Breast epithelium (tissue), 3 donors: ENCODE results near the gene NPTXR.

ENCODE experiments used
- POLR2A ChIP-seq: fragments of 450-650 bp; IDR thresholded peaks from one replicate; pipeline ENCODE4 v1.6.1; 2016; ENCODE audit warnings: antibody characterized with exemption, mild to moderate bottlenecking, moderate library complexity
- POLR2AphosphoS5 ChIP-seq, 3 donors: sonication (generic); formaldehyde crosslinking; IDR thresholded peaks; one replicate each; pipeline ENCODE4 v1.6.1; 2017; ENCODE audit warnings: antibody characterized with exemption in 3 of 3
- TF ChIP-seq, protein P1 (sequence below), 3 donors: fragments of 450-650 bp; IDR thresholded peaks; one replicate each; pipeline ENCODE4 v1.5.1; 2016 to 2017; ENCODE audit warnings: antibody characterized with exemption in 3 of 3, mild to moderate bottlenecking in 3 of 3, moderate library complexity in 3 of 3

DNA sequence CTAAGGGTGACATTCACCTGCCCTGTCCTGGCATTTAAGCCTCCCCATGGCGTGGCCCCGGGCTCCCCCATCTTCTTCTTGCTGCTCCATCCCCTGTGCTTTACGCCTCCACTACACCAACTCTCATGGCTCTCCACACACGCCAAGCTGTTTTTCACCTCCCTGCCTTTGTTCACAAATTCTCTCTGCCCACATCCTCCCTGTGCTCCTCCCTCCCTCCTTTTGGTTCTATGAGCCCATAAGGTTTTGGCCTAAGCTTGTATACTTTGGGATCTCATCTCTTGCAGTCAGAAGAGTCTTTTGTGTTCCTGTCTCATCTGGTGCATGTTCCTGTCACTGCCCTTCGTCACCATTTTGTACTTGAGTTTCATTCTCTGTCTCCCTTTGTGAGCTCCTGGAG, 45.3 kb downstream of the NPTXR start:
- no peak for TF ChIP-seq POLR2A
- TF ChIP-seq, protein P1, sequence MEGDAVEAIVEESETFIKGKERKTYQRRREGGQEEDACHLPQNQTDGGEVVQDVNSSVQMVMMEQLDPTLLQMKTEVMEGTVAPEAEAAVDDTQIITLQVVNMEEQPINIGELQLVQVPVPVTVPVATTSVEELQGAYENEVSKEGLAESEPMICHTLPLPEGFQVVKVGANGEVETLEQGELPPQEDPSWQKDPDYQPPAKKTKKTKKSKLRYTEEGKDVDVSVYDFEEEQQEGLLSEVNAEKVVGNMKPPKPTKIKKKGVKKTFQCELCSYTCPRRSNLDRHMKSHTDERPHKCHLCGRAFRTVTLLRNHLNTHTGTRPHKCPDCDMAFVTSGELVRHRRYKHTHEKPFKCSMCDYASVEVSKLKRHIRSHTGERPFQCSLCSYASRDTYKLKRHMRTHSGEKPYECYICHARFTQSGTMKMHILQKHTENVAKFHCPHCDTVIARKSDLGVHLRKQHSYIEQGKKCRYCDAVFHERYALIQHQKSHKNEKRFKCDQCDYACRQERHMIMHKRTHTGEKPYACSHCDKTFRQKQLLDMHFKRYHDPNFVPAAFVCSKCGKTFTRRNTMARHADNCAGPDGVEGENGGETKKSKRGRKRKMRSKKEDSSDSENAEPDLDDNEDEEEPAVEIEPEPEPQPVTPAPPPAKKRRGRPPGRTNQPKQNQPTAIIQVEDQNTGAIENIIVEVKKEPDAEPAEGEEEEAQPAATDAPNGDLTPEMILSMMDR (IDR thresholded peaks at IDR 0.05): no peak
- TF ChIP-seq POLR2AphosphoS5 (IDR thresholded peaks at IDR 0.05): no peak
